ENCODE results near the gene FOXE3. TPM values are rescaled to one million over a fixed set of nuclear protein-coding genes. Genes with fewer than 3 reads are reported as not detected.

FOXE3 gene
- total RNA-seq, 1 donor from 2014 or later: not detected

- Histone ChIP-seq H3K4me1 (no peaks in the 10 kb centered on the region), H3K27ac (no peak overlapping the region), H3K27me3 (ENCODE audit: low read depth) (peaks cover 15% of the 10 kb centered on the region), H3K36me3 (no peaks in the 10 kb centered on the region), H3K9me3 (no peaks in the 10 kb centered on the region), H3K4me3 (no peak overlapping the region)
- intact Hi-C loops (cut with DNase I): no loop called here
- DNase-seq (no peak), ATAC-seq (no peak)
- TF ChIP-seq, protein P1, sequence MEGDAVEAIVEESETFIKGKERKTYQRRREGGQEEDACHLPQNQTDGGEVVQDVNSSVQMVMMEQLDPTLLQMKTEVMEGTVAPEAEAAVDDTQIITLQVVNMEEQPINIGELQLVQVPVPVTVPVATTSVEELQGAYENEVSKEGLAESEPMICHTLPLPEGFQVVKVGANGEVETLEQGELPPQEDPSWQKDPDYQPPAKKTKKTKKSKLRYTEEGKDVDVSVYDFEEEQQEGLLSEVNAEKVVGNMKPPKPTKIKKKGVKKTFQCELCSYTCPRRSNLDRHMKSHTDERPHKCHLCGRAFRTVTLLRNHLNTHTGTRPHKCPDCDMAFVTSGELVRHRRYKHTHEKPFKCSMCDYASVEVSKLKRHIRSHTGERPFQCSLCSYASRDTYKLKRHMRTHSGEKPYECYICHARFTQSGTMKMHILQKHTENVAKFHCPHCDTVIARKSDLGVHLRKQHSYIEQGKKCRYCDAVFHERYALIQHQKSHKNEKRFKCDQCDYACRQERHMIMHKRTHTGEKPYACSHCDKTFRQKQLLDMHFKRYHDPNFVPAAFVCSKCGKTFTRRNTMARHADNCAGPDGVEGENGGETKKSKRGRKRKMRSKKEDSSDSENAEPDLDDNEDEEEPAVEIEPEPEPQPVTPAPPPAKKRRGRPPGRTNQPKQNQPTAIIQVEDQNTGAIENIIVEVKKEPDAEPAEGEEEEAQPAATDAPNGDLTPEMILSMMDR (IDR thresholded peaks at IDR 0.05): no peak
Observed at GRCh38 chr1:47395433-47395832, 20.7 kb upstream of the FOXE3 start.

DNA sequence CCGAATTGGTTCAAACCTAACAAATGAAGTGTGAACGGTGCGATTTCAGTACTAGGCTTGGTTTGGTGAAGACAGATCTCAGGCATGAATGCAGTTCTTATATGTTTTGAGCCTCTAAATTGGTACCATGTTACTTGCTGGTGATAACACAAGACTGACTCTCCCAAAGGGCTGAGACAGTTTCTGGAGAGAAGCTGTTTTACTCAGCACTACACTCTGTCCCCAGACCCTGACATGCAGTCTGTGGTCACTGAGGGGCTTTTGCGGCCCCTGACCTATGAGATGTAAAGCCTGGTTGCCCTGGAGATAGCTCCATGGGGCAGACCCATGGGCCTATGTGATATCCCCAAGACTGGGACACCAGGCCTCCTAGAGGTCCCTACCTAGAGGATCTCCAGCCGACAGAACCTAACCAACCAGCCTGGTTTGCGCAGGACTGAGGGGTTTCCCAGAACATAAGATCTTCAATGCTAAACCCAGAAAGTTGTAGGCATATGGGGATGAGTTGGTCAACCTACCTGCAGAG, 19.4 kb upstream of the FOXE3 start:
- intact Hi-C loops (cut with DNase I): no loop called here
- Histone ChIP-seq H3K4me1 (no peaks in the 10 kb centered on the region), H3K36me3 (no peaks in the 10 kb centered on the region), H3K9me3 (no peaks in the 10 kb centered on the region), H3K27me3 (ENCODE audit: low read depth) (peaks cover 14% of the 10 kb centered on the region), H3K27ac (no peak overlapping the region), H3K4me3 (no peak overlapping the region)
- TF ChIP-seq, protein P1 (IDR thresholded peaks at IDR 0.05): no peak
- no peak for DNase-seq
- no peak for ATAC-seq

GRCh38 chr1:47399138-47399845, 16.8 kb upstream of the FOXE3 start:
- no peak overlapping the region for H3K27ac ChIP-seq
- DNase-seq: no peak
- intact Hi-C loops (cut with DNase I): no loop called here
- H3K9me3 ChIP-seq: no peaks in the 10 kb centered on the region
- peaks cover 4% of the 10 kb centered on the region for H3K27me3 ChIP-seq (ENCODE audit: low read depth)
- no peaks in the 10 kb centered on the region for H3K4me1 ChIP-seq
- TF ChIP-seq, protein P1 (IDR thresholded peaks at IDR 0.05): no peak
- H3K36me3 ChIP-seq: no peaks in the 10 kb centered on the region
- no peak for ATAC-seq
- H3K4me3 ChIP-seq: no peak overlapping the region

DNA sequence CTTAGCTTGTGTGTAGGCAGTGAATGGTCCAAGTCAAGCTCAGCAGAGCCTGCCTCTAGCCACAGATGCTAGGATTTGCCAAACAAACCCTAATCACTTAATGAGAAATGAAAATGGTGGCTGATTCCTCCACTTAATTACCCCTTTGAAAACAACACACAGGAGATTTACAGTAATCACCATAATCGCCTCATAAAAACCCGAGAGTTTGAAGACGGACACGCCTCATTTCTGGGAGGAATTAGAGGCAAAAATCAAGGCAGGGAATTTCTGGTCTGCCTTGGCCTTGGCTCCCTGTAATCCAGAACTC, 16.3 kb upstream of the FOXE3 start:
- intact Hi-C loops (cut with DNase I): no loop called here
- DNase-seq (no peak), ATAC-seq (no peak)
- peaks cover 4% of the 10 kb centered on the region for H3K27me3 ChIP-seq (ENCODE audit: low read depth)
- no peaks in the 10 kb centered on the region for H3K4me1 ChIP-seq
- H3K36me3 ChIP-seq: no peaks in the 10 kb centered on the region
- H3K27ac ChIP-seq: no peak overlapping the region
- no peak overlapping the region for H3K4me3 ChIP-seq
- no peaks in the 10 kb centered on the region for H3K9me3 ChIP-seq
- TF ChIP-seq, protein P1 (IDR thresholded peaks at IDR 0.05): no peak

GRCh38 chr1:47401761-47402160, 14.3 kb upstream of the FOXE3 start:
- no peak for ATAC-seq
- H3K36me3 ChIP-seq: no peaks in the 10 kb centered on the region
- TF ChIP-seq, protein P1 (IDR thresholded peaks at IDR 0.05): no peak
- no peaks in the 10 kb centered on the region for H3K4me1 ChIP-seq
- H3K27me3 ChIP-seq (ENCODE audit: low read depth): peaks cover 4% of the 10 kb centered on the region
- H3K4me3 ChIP-seq: no peak overlapping the region
- no peak for DNase-seq
- H3K27ac ChIP-seq: no peak overlapping the region
- intact Hi-C loops (cut with DNase I): no loop called here
- no peaks in the 10 kb centered on the region for H3K9me3 ChIP-seq

Measured in lower lobe of right lung (tissue), 2 donors.